ENCODE measurements around the gene SPACA9. TPM values are rescaled to one million over a fixed set of nuclear protein-coding genes. Genes with fewer than 3 reads are reported as not detected.

SPACA9 gene
- total RNA-seq, 3 donors from 2014 or later (not counting 1 experiment from before 2014, with no cell fraction given): 1.1 to 1.6 (median 1.4) TPM

DNA sequence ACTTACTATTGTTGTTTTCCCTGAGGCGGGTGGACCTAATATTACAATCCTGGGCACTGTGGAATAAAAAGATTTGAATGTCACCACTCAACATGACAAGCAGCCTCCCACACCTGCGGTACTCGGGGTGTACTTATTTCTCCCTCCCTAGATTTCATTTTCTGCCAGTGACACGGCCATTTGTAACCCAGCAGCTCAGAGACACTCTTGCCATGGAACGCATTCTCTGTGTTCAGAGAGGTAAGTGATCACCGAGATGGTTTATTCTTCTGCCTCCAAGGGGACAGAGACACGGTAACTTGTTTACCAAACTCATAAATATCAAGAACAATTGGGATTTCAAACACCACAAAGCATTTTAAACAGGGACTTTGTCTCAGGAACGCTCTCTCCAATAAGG is 11.8 kb upstream of the SPACA9 start:
- no peaks in the 10 kb centered on the region for H3K4me1 Mint-ChIP-seq
- TF ChIP-seq, protein P1, sequence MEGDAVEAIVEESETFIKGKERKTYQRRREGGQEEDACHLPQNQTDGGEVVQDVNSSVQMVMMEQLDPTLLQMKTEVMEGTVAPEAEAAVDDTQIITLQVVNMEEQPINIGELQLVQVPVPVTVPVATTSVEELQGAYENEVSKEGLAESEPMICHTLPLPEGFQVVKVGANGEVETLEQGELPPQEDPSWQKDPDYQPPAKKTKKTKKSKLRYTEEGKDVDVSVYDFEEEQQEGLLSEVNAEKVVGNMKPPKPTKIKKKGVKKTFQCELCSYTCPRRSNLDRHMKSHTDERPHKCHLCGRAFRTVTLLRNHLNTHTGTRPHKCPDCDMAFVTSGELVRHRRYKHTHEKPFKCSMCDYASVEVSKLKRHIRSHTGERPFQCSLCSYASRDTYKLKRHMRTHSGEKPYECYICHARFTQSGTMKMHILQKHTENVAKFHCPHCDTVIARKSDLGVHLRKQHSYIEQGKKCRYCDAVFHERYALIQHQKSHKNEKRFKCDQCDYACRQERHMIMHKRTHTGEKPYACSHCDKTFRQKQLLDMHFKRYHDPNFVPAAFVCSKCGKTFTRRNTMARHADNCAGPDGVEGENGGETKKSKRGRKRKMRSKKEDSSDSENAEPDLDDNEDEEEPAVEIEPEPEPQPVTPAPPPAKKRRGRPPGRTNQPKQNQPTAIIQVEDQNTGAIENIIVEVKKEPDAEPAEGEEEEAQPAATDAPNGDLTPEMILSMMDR (IDR thresholded peaks at IDR 0.05): no peak

DNA sequence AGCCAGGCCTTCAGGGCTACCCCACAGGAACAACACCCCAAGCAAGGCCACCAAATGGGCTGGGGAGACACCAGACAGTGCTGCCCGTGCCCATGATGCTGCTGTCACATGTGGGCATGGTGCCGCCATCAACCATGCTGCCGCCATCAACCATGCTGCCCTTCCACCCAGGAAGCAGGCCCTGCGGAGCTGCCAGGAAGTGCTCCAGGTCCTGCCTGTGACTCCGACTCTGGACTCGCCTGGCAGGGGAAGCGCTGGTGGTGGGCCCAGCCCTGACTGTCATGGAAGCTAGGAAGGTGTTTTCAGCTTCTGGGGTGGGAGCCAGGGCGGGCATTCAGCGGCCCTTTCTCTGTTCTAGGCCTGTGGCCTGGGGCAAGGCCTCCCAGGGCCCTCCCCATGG is 9.4 kb upstream of the SPACA9 start:
- no peak overlapping the region for H3K4me3 ChIP-seq (ENCODE audit: low read length)
- Mint-ChIP-seq H3K4me3 (no peak overlapping the region), H3K27me3 (ENCODE audit: low read depth in 2 of 2) (no peaks in the 10 kb centered on the region), H3K27ac (no peak overlapping the region), H3K9me3 (no peaks in the 10 kb centered on the region), H3K4me1 (peaks cover 5 to 6% of the 10 kb centered on the region in 2 donors), H3K36me3 (no peaks in the 10 kb centered on the region)
- intact Hi-C loops (cut with micrococcal nuclease): no loop called here
- no peaks in the 10 kb centered on the region for H3K36me3 ChIP-seq (ENCODE audit: control insufficient read depth, insufficient read depth, low read length)
- TF ChIP-seq, protein P1 (IDR thresholded peaks at IDR 0.05): no peak
- 95% methylated on average over 9 of the region's 9 CpGs for WGBS (ENCODE audit: insufficient coverage)
- no peak overlapping the region for H3K27ac ChIP-seq (ENCODE audit: low read length)
- no peak for DNase-seq
- no peak for ATAC-seq
- H3K27me3 ChIP-seq (ENCODE audit: control insufficient read depth, insufficient read depth, low read length): no peaks in the 10 kb centered on the region
- H3K4me1 ChIP-seq (ENCODE audit: control insufficient read depth, insufficient read depth, low read length): peaks cover 5% of the 10 kb centered on the region
- no peaks in the 10 kb centered on the region for H3K9me3 ChIP-seq (ENCODE audit: control insufficient read depth, insufficient read depth, low read length)

More for the DNA sequence above, 11.8 kb upstream of the SPACA9 start:
- H3K27ac ChIP-seq (ENCODE audit: low read length): no peak overlapping the region
- 91% methylated on average over 8 of the region's 8 CpGs for WGBS (ENCODE audit: insufficient coverage)
- no peak overlapping the region for H3K27ac Mint-ChIP-seq
- H3K9me3 ChIP-seq (ENCODE audit: control insufficient read depth, insufficient read depth, low read length): no peaks in the 10 kb centered on the region
- no peak for DNase-seq
- intact Hi-C loops (cut with micrococcal nuclease): no loop called here
- H3K4me1 ChIP-seq (ENCODE audit: control insufficient read depth, insufficient read depth, low read length): no peaks in the 10 kb centered on the region
- no peaks in the 10 kb centered on the region for H3K36me3 ChIP-seq (ENCODE audit: control insufficient read depth, insufficient read depth, low read length)
- H3K36me3 Mint-ChIP-seq: no peaks in the 10 kb centered on the region
- no peak overlapping the region for H3K4me3 Mint-ChIP-seq
- H3K4me3 ChIP-seq (ENCODE audit: low read length): no peak overlapping the region
- no peaks in the 10 kb centered on the region for H3K9me3 Mint-ChIP-seq
- H3K27me3 ChIP-seq (ENCODE audit: control insufficient read depth, insufficient read depth, low read length): no peaks in the 10 kb centered on the region
- H3K27me3 Mint-ChIP-seq (ENCODE audit: low read depth in 2 of 2): no peaks in the 10 kb centered on the region
- ATAC-seq: no peak

DNA sequence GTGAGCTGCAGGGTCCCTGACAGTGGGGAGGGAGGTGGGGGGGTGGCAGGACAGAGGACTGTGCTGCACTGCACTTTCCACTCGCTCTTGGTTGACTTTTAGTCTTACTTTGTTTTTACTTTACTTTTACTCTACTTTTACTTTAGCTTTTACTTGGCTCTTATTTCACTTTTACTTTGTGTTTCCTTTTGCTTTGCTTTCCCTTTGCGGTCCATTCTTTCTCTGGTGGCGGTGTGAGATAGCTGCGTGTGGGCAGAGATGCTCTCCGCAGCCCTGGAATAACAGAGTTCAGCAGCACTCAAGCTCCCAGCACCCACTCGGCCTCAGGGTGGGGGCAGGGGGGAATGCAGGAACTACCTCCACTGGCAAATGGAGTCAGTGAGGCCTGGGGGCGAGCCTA is 5.3 kb upstream of the SPACA9 start:
- 74% methylated on average over 7 of the region's 7 CpGs for WGBS (ENCODE audit: insufficient coverage)

More for the DNA sequence above, 5.3 kb upstream of the SPACA9 start:
- DNase-seq: no peak
- no peaks in the 10 kb centered on the region for H3K36me3 Mint-ChIP-seq
- peak in 1 of 3 donors; percentile 12 for ATAC-seq
- Histone ChIP-seq H3K36me3 (ENCODE audit: control insufficient read depth, insufficient read depth, low read length) (no peaks in the 10 kb centered on the region), H3K27ac (ENCODE audit: low read length) (no peak overlapping the region), H3K27me3 (ENCODE audit: control insufficient read depth, insufficient read depth, low read length) (no peaks in the 10 kb centered on the region), H3K4me3 (ENCODE audit: low read length) (no peak overlapping the region), H3K9me3 (ENCODE audit: control insufficient read depth, insufficient read depth, low read length) (no peaks in the 10 kb centered on the region), H3K4me1 (ENCODE audit: control insufficient read depth, insufficient read depth, low read length) (peaks cover 13% of the 10 kb centered on the region)
- TF ChIP-seq, protein P1 (IDR thresholded peaks at IDR 0.05): no peak
- no peaks in the 10 kb centered on the region for H3K9me3 Mint-ChIP-seq
- H3K4me3 Mint-ChIP-seq: peak overlapping the region; percentile 32
- peaks cover 5 to 6% of the 10 kb centered on the region in 2 donors for H3K4me1 Mint-ChIP-seq
- peaks cover 0 to 6% of the 10 kb centered on the region in 2 donors for H3K27me3 Mint-ChIP-seq (ENCODE audit: low read depth in 2 of 2)
- intact Hi-C loops (cut with micrococcal nuclease): no loop called here
- peak overlapping the region in 1 of 2 donors; percentile 41 for H3K27ac Mint-ChIP-seq
